Astrocyte of the spinal cord (primary cell): ENCODE data around the gene OPHN1.
A peak's percentile ranks its signal among the peaks of the same experiment; 100 is the strongest.
"Not testable (repeated sequence)": the region's sequence is repeated elsewhere in the genome, so short reads cannot be mapped to it uniquely, and the experiment has no call there.

Experiments used
- DNase-seq: peaks from one replicate; pipeline ENCODE4 v3.0.0; 2011; ENCODE audit warnings: low read depth, low spot score
- H3K4me3 ChIP-seq: 2 replicates; pipeline ENCODE4 v1.5.1; 2011; ENCODE audit warnings: low read depth, mild to moderate bottlenecking, low read length, moderate library complexity
- CTCF ChIP-seq: IDR thresholded peaks from 2 replicates; pipeline ENCODE4 v1.5.1; 2012; ENCODE audit warnings: low read depth, mild to moderate bottlenecking, low read length, inconsistent platforms
- in situ Hi-C: cut with HindIII; loops from 2 replicates; pipeline ENCODE4 v1.10.0; 2017; ENCODE audit warnings: low sequenced_read_pairs

OPHN1 gene

GRCh38 chrX:68086709-68087108, 346.6 kb downstream of the OPHN1 start:
- no peak for DNase-seq
- in situ Hi-C loops = no loop called here
- no peak for TF ChIP-seq CTCF
- H3K4me3 ChIP-seq = no peak overlapping the region

- no peak for TF ChIP-seq CTCF
Observed at GRCh38 chrX:68084765-68085164, 348.5 kb downstream of the OPHN1 start.

GRCh38 chrX:68083510-68083909, 349.8 kb downstream of the OPHN1 start:
- DNase-seq = peak; percentile 17
- TF ChIP-seq CTCF = no peak
- H3K4me3 ChIP-seq = no peak overlapping the region
- in situ Hi-C loops = no loop called here

More at GRCh38 chrX:68084765-68085164, 348.5 kb downstream of the OPHN1 start:
- peak; percentile 4 for DNase-seq
- in situ Hi-C loops = no loop called here
- H3K4me3 ChIP-seq = no peak overlapping the region

GRCh38 chrX:68079961-68080360, 353.3 kb downstream of the OPHN1 start:
- H3K4me3 ChIP-seq = no peak overlapping the region
- no peak for TF ChIP-seq CTCF
- no peak for DNase-seq
- in situ Hi-C loops = no loop called here

- H3K4me3 ChIP-seq, DNase-seq, in situ Hi-C loops: not testable (repeated sequence)
Observed at GRCh38 chrX:68078801-68079200, 354.5 kb downstream of the OPHN1 start.

- no peak for TF ChIP-seq CTCF
- no peak overlapping the region for H3K4me3 ChIP-seq
- in situ Hi-C loops = no loop called here
- DNase-seq = no peak
Observed at GRCh38 chrX:68077378-68077777, 355.9 kb downstream of the OPHN1 start.

GRCh38 chrX:68072041-68072440, 361.3 kb downstream of the OPHN1 start:
- DNase-seq = peak; percentile 13
- in situ Hi-C loops = no loop called here
- H3K4me3 ChIP-seq = no peak overlapping the region
- TF ChIP-seq CTCF = no peak

- in situ Hi-C loops, DNase-seq, H3K4me3 ChIP-seq: not testable (repeated sequence)
Observed at GRCh38 chrX:68070119-68070518, 363.2 kb downstream of the OPHN1 start.
